A673 (cell line): Measurements from ENCODE around the gene CLIC5.

Experiments
- EZH2 ChIP-seq: fragments of 200-600 bp; sonication (generic); IDR thresholded peaks from 2 replicates; pipeline ENCODE4 v1.6.1; 2017; ENCODE audit warnings: borderline replicate concordance, low read depth, mild to moderate bottlenecking, mixed read lengths, antibody characterized with exemption, low read length; ENCODE audit not compliant: poor library complexity, severe bottlenecking
- TF ChIP-seq, protein P1 (sequence below): fragments of 300-800, 200-600 bp; sonication (generic); conservative IDR thresholded peaks from 2 replicates; pipeline ENCODE4 v1.5.1; 2017; ENCODE audit warnings: low read depth, mild to moderate bottlenecking, antibody characterized with exemption, low read length, moderate library complexity, mixed read lengths

DNA sequence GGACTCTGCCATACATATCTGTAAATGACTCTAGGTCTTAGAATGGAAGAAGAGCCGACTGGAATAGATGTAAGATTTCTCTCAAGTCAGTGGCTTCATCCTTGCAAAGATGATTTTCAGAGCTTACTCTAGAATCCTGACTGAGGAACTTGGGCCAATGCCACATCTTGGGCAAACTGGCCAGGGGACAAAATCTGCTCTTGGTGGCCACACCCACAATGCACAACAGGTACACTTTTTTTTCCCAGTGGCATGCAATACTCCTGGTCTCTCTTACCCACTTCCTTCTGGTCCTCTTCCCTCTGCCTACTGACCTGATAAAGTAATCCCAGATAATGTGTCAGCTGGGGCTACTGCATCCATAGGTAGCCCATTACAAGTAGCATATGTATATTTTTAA lies 13.4 kb downstream of the CLIC5 start:
- TF ChIP-seq, protein P1, sequence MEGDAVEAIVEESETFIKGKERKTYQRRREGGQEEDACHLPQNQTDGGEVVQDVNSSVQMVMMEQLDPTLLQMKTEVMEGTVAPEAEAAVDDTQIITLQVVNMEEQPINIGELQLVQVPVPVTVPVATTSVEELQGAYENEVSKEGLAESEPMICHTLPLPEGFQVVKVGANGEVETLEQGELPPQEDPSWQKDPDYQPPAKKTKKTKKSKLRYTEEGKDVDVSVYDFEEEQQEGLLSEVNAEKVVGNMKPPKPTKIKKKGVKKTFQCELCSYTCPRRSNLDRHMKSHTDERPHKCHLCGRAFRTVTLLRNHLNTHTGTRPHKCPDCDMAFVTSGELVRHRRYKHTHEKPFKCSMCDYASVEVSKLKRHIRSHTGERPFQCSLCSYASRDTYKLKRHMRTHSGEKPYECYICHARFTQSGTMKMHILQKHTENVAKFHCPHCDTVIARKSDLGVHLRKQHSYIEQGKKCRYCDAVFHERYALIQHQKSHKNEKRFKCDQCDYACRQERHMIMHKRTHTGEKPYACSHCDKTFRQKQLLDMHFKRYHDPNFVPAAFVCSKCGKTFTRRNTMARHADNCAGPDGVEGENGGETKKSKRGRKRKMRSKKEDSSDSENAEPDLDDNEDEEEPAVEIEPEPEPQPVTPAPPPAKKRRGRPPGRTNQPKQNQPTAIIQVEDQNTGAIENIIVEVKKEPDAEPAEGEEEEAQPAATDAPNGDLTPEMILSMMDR: no peak
- TF ChIP-seq EZH2: no peak
